ENCODE measurements around the gene BAHCC1.

Gene BAHCC1

DNA sequence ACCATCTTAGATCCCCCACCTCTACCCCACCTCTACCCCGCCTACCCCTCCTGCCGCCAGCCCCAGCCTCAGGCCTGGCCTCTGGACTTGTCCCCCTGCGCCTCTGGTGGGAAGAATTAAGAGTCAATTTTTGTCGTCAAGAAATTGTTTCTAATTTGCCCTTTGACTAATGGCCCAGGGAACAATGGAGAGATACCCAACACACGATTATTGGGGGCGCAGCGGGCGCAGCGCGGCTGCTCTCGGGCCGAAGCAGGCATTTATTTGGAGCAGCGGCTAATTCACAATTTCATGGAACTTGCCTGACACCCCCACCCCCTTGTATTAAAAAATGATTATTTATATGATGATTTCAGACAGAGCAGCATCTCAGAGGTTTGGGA lies 4.4 kb upstream of the BAHCC1 start:
- H3K4me1 ChIP-seq (ENCODE audit: control insufficient read depth in 1 of 2, insufficient read depth in 2 of 2, low read length in 2 of 2): peaks cover 18 to 25% of the 10 kb centered on the region in 2 experiments
- no peak overlapping the region for H2BK120ac ChIP-seq (ENCODE audit: insufficient read depth, low read length, poor library complexity)
- no peak overlapping the region for H3K27ac ChIP-seq (ENCODE audit: low read depth, low read length)
- H3K36me3 ChIP-seq (ENCODE audit: control insufficient read depth in 1 of 2, insufficient read depth in 2 of 2, low read length in 2 of 2): peaks cover 2 to 5% of the 10 kb centered on the region in 2 experiments
- no peak overlapping the region for H3K14ac ChIP-seq (ENCODE audit: low read length)
- no peak overlapping the region for H2BK12ac ChIP-seq (ENCODE audit: low read length)
- WGBS (ENCODE audit: extremely low coverage, insufficient coverage, insufficient read length): no CpG with 5 or more reads among the region's 13 CpGs
- no peak overlapping the region for H2AFZ ChIP-seq (ENCODE audit: insufficient read depth, low read length, poor library complexity)
- no peak overlapping the region for H4K91ac ChIP-seq (ENCODE audit: low read depth, low read length)
- H3K9me3 ChIP-seq (ENCODE audit: insufficient read depth, low read depth, low read length): peaks cover 5% of the 10 kb centered on the region
- no peak overlapping the region for H4K12ac ChIP-seq (ENCODE audit: low read depth, low read length)
- H3K9ac ChIP-seq (ENCODE audit: low read length): no peak overlapping the region
- H3K23ac ChIP-seq (ENCODE audit: low read length): no peak overlapping the region
- H2AK5ac ChIP-seq (ENCODE audit: low read length): no peak overlapping the region
- DNase-seq: no peak
- H3K4ac ChIP-seq (ENCODE audit: low read depth, low read length): no peak overlapping the region
- peaks cover 13% of the 10 kb centered on the region for H3K79me1 ChIP-seq (ENCODE audit: low read length)
- peaks cover 11% of the 10 kb centered on the region for H3K79me2 ChIP-seq (ENCODE audit: control insufficient read depth, insufficient read depth, low read length, poor library complexity)
- peaks cover 15% of the 10 kb centered on the region for H3K27me3 ChIP-seq (ENCODE audit: insufficient read depth, low read length)
- no peak overlapping the region for H3K4me3 ChIP-seq (ENCODE audit: low read depth, low read length)
- H3K4me2 ChIP-seq (ENCODE audit: low read length): no peak overlapping the region
- no peak overlapping the region for H2BK5ac ChIP-seq (ENCODE audit: low read depth, low read length, poor library complexity)
- no peak overlapping the region for H3K18ac ChIP-seq (ENCODE audit: low read length)
- no peak overlapping the region for H4K8ac ChIP-seq (ENCODE audit: low read depth, low read length)

- H3K9ac ChIP-seq (ENCODE audit: low read length): no peak overlapping the region
- WGBS (ENCODE audit: extremely low coverage, insufficient coverage, insufficient read length): no CpG with 5 or more reads among the region's 10 CpGs
- no peak overlapping the region for H4K8ac ChIP-seq (ENCODE audit: low read depth, low read length)
- no peak overlapping the region for H2AK5ac ChIP-seq (ENCODE audit: low read length)
- no peak overlapping the region for H3K27ac ChIP-seq (ENCODE audit: low read depth, low read length)
- H4K91ac ChIP-seq (ENCODE audit: low read depth, low read length): no peak overlapping the region
- H3K18ac ChIP-seq (ENCODE audit: low read length): no peak overlapping the region
- peaks cover 12% of the 10 kb centered on the region for H3K27me3 ChIP-seq (ENCODE audit: insufficient read depth, low read length)
- peaks cover 18 to 26% of the 10 kb centered on the region in 2 experiments for H3K4me1 ChIP-seq (ENCODE audit: control insufficient read depth in 1 of 2, insufficient read depth in 2 of 2, low read length in 2 of 2)
- peaks cover 2 to 5% of the 10 kb centered on the region in 2 experiments for H3K36me3 ChIP-seq (ENCODE audit: control insufficient read depth in 1 of 2, insufficient read depth in 2 of 2, low read length in 2 of 2)
- H3K23ac ChIP-seq (ENCODE audit: low read length): no peak overlapping the region
- peaks cover 13% of the 10 kb centered on the region for H3K79me2 ChIP-seq (ENCODE audit: control insufficient read depth, insufficient read depth, low read length, poor library complexity)
- peaks cover 5% of the 10 kb centered on the region for H3K9me3 ChIP-seq (ENCODE audit: insufficient read depth, low read depth, low read length)
- no peak overlapping the region for H2BK5ac ChIP-seq (ENCODE audit: low read depth, low read length, poor library complexity)
- H3K4ac ChIP-seq (ENCODE audit: low read depth, low read length): no peak overlapping the region
- H3K14ac ChIP-seq (ENCODE audit: low read length): no peak overlapping the region
- no peak overlapping the region for H2AFZ ChIP-seq (ENCODE audit: insufficient read depth, low read length, poor library complexity)
- H4K12ac ChIP-seq (ENCODE audit: low read depth, low read length): no peak overlapping the region
- no peak overlapping the region for H3K4me2 ChIP-seq (ENCODE audit: low read length)
- H3K4me3 ChIP-seq (ENCODE audit: low read depth, low read length): no peak overlapping the region
- H2BK120ac ChIP-seq (ENCODE audit: insufficient read depth, low read length, poor library complexity): no peak overlapping the region
- peaks cover 18% of the 10 kb centered on the region for H3K79me1 ChIP-seq (ENCODE audit: low read length)
- H2BK12ac ChIP-seq (ENCODE audit: low read length): no peak overlapping the region
- no peak for DNase-seq
Measured at GRCh38 chr17:81391293-81391935, 3.8 kb upstream of the BAHCC1 start.

- Histone ChIP-seq H3K4me1 (ENCODE audit: control insufficient read depth in 1 of 2, insufficient read depth in 2 of 2, low read length in 2 of 2) (peaks cover 18 to 26% of the 10 kb centered on the region in 2 experiments), H3K4me2 (ENCODE audit: low read length) (peak overlapping the region; percentile 59), H3K27me3 (ENCODE audit: insufficient read depth, low read length) (peaks cover 6% of the 10 kb centered on the region), H3K4ac (ENCODE audit: low read depth, low read length) (peak overlapping the region; percentile 37), H4K8ac (ENCODE audit: low read depth, low read length) (no peak overlapping the region), H3K9ac (ENCODE audit: low read length) (no peak overlapping the region), H2BK12ac (ENCODE audit: low read length) (no peak overlapping the region), H3K23ac (ENCODE audit: low read length) (no peak overlapping the region), H3K9me3 (ENCODE audit: insufficient read depth, low read depth, low read length) (peaks cover 5% of the 10 kb centered on the region), H3K4me3 (ENCODE audit: low read depth, low read length) (no peak overlapping the region), H3K18ac (ENCODE audit: low read length) (no peak overlapping the region), H3K14ac (ENCODE audit: low read length) (no peak overlapping the region), H4K91ac (ENCODE audit: low read depth, low read length) (peak overlapping the region; percentile 19), H2AK5ac (ENCODE audit: low read length) (peak overlapping the region; percentile 64), H3K79me1 (ENCODE audit: low read length) (peaks cover 22% of the 10 kb centered on the region), H2AFZ (ENCODE audit: insufficient read depth, low read length, poor library complexity) (no peak overlapping the region), H4K12ac (ENCODE audit: low read depth, low read length) (peak overlapping the region; percentile 34), H3K27ac (ENCODE audit: low read depth, low read length) (no peak overlapping the region), H2BK5ac (ENCODE audit: low read depth, low read length, poor library complexity) (no peak overlapping the region), H3K36me3 (ENCODE audit: control insufficient read depth in 1 of 2, insufficient read depth in 2 of 2, low read length in 2 of 2) (peaks cover 2 to 5% of the 10 kb centered on the region in 2 experiments), H3K79me2 (ENCODE audit: control insufficient read depth, insufficient read depth, low read length, poor library complexity) (peaks cover 17% of the 10 kb centered on the region), H2BK120ac (ENCODE audit: insufficient read depth, low read length, poor library complexity) (no peak overlapping the region)
- WGBS (ENCODE audit: extremely low coverage, insufficient coverage, insufficient read length): no CpG with 5 or more reads among the region's 34 CpGs
- DNase-seq: no peak
Measured at GRCh38 chr17:81391936-81392908, 3.0 kb upstream of the BAHCC1 start.

DNA sequence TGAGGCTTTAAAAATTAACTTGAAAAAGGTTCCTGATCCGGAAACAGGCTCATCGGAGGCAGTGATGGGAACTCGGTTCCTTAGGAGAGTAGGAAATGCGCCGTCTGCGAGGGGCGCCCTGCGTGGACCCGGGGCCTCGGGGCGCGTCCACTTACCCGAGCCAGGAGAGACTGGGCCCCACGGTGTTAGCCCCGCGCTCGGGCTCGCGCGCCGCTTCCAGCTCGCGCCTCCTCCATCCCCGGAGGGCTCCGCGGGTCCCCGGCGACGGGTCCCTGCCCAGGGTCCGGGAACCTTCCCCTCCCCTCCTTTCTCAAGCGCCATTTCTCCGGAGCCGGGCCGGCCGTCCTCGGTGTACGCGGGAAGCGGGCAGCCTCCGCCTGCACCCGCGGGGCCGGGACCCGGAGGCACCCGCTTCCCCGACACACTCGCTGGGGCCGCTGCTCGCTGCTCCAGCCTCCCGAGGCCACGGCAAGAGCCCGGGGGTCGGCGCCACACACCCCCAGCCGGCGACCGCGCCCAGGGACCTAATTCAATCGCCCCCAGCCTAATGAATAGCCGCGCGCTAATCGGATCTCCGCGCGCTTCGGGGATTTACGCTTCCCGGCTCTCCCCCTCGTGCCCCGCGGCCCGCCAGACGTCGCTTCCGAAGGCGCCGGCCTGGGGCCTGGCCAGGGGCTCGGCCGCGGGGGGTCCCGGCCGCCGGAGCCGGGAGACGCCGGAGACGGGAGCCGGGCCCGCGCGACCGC lies 2.2 kb upstream of the BAHCC1 start:
- H3K4me2 ChIP-seq (ENCODE audit: low read length): peak overlapping the region; percentile 59
- peaks cover 16 to 27% of the 10 kb centered on the region in 2 experiments for H3K4me1 ChIP-seq (ENCODE audit: control insufficient read depth in 1 of 2, insufficient read depth in 2 of 2, low read length in 2 of 2)
- peak overlapping the region; percentile 47 for H2AK5ac ChIP-seq (ENCODE audit: low read length)
- H3K9me3 ChIP-seq (ENCODE audit: insufficient read depth, low read depth, low read length): peaks cover 4% of the 10 kb centered on the region
- peak in 1 of 2 donors; percentile 33 for DNase-seq
- peak overlapping the region; percentile 37 for H2BK120ac ChIP-seq (ENCODE audit: insufficient read depth, low read length, poor library complexity)
- peak overlapping the region; percentile 43 for H4K12ac ChIP-seq (ENCODE audit: low read depth, low read length)
- H2BK5ac ChIP-seq (ENCODE audit: low read depth, low read length, poor library complexity): peak overlapping the region; percentile 66
- WGBS (ENCODE audit: extremely low coverage, insufficient coverage, insufficient read length): no CpG with 5 or more reads among the region's 93 CpGs
- H3K79me1 ChIP-seq (ENCODE audit: low read length): peaks cover 26% of the 10 kb centered on the region
- H3K79me2 ChIP-seq (ENCODE audit: control insufficient read depth, insufficient read depth, low read length, poor library complexity): peaks cover 18% of the 10 kb centered on the region
- peak overlapping the region; percentile 77 for H3K4me3 ChIP-seq (ENCODE audit: low read depth, low read length)
- H3K36me3 ChIP-seq (ENCODE audit: control insufficient read depth in 1 of 2, insufficient read depth in 2 of 2, low read length in 2 of 2): peaks cover 2 to 5% of the 10 kb centered on the region in 2 experiments
- peak overlapping the region; percentile 27 for H2BK12ac ChIP-seq (ENCODE audit: low read length)
- peaks cover 3% of the 10 kb centered on the region for H3K27me3 ChIP-seq (ENCODE audit: insufficient read depth, low read length)
- peak overlapping the region; percentile 81 for H3K14ac ChIP-seq (ENCODE audit: low read length)
- H4K91ac ChIP-seq (ENCODE audit: low read depth, low read length): peak overlapping the region; percentile 69
- H3K27ac ChIP-seq (ENCODE audit: low read depth, low read length): peak overlapping the region; percentile 65
- no peak overlapping the region for H2AFZ ChIP-seq (ENCODE audit: insufficient read depth, low read length, poor library complexity)
- H3K23ac ChIP-seq (ENCODE audit: low read length): no peak overlapping the region
- H3K18ac ChIP-seq (ENCODE audit: low read length): peak overlapping the region; percentile 86
- peak overlapping the region; percentile 74 for H3K9ac ChIP-seq (ENCODE audit: low read length)
- peak overlapping the region; percentile 68 for H4K8ac ChIP-seq (ENCODE audit: low read depth, low read length)
- peak overlapping the region; percentile 81 for H3K4ac ChIP-seq (ENCODE audit: low read depth, low read length)

Data from trophoblast cell (in vitro differentiated cells and primary cell).